GM10248 (cell line): ENCODE measurements around the gene TTC23.
"Not testable (repeated sequence)": the region's sequence is repeated elsewhere in the genome, so short reads cannot be mapped to it uniquely, and the experiment has no call there.

Source experiments
- CTCF ChIA-PET: fragments of 300-600 bp; sonication (Branson Sonifier 250); formaldehyde crosslinking; extraction: SDS; loops from one replicate; lab custom pipeline; 2021; ENCODE audit warnings: antibody characterized with exemption; lab: Yijun Ruan, JAX
- POLR2A ChIA-PET: fragments of 350-650 bp; sonication (Branson Sonifier 250); formaldehyde crosslinking; extraction: SDS; loops from one replicate; lab custom pipeline; 2020; ENCODE audit warnings: antibody characterized with exemption; lab: Yijun Ruan, JAX
- DNase-seq: peaks from one replicate; pipeline ENCODE4 v3.0.0; 2012; ENCODE audit errors: extremely low spot score
- TF ChIP-seq, protein P1 (sequence below): IDR thresholded peaks from 2 replicates; pipeline ENCODE4 v1.5.1; 2012; ENCODE audit warnings: mild to moderate bottlenecking, low read depth; ENCODE audit errors: extremely low read depth, missing control alignments, control extremely low read depth

The TTC23 gene

DNA sequence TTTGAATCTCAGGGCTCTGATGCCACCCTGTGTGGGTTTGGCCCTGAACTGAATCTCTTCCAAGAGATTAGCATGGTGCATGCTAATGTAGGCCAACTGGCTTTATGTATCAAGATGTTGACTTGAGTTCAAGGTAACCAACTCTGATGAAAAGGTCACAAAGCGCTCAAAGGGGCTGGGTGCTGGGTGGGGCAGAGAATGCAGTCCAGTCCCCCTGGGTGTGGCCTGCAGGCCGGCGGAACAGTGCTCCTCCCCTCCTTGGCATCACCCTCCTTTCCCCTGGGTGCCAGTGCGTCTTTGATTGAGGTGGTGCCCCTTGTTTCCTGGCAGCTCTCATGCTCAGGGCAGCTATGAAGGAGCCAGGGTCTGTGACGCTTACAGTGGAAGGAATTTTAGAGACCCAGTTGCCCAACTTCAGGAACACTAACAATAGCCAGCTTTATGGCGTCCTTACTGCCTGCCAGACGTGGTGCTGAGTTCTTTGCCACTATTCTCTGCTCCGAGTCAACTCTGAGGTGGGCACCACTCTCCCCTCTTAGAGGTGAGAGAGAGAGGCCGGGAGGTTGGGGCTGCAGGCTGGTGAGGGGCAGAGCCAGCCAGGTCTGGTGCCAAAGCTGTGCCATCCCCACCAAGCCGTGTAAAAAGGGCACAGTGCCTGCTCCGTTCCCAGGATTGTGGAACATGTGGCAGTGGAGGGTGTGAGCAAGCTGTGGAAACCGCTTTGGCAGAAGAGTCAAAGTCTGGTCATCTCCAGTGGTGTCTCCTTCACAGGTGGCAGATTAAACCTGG lies 134.7 kb downstream of the TTC23 start:
- DNase-seq = no peak
- ChIA-PET POLR2A (no interaction called here), CTCF (no interaction called here)
- TF ChIP-seq, protein P1, sequence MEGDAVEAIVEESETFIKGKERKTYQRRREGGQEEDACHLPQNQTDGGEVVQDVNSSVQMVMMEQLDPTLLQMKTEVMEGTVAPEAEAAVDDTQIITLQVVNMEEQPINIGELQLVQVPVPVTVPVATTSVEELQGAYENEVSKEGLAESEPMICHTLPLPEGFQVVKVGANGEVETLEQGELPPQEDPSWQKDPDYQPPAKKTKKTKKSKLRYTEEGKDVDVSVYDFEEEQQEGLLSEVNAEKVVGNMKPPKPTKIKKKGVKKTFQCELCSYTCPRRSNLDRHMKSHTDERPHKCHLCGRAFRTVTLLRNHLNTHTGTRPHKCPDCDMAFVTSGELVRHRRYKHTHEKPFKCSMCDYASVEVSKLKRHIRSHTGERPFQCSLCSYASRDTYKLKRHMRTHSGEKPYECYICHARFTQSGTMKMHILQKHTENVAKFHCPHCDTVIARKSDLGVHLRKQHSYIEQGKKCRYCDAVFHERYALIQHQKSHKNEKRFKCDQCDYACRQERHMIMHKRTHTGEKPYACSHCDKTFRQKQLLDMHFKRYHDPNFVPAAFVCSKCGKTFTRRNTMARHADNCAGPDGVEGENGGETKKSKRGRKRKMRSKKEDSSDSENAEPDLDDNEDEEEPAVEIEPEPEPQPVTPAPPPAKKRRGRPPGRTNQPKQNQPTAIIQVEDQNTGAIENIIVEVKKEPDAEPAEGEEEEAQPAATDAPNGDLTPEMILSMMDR = no peak

DNA sequence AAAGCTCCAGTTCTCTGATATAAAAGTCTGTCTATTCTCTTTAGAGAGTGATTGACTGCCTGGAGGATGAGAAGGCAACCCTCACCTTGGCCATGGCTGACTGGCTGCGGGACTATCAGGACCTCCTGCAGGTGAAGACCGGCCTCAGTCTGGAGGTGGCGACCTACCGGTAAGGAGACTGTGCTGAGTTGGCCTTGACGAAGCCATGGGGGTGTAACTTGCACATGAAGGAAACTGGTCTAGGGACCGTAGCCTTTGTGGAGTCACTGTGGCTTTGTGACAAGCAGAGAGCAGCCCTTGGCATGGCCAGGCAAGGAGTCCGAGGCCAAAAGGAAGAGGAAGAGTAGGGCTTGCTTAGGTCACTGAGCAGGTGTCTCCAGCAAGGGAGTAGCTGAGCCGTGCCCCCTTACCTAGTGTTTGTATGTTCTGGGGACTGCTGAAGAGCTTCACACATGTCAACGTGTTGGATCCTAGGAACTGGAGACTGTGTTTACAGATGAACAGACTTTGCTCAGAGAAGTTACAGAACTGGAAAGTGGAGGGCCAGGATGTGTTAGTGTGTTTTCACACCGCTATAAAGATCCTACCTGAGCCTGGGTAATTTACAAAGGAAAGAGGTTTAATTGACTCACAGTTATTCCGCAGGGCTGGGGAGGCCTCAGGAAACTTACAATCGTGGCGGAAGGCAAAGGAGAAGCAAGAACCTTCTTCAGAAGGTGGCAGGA lies 135.7 kb downstream of the TTC23 start:
- TF ChIP-seq, protein P1 = no peak
- POLR2A ChIA-PET = no interaction called here
- CTCF ChIA-PET = interaction anchor here (0.8 kb wide), 1 partner anchor 14 kb away, joined by 3 read pairs; no protein-coding TSS in a partner anchor

DNA sequence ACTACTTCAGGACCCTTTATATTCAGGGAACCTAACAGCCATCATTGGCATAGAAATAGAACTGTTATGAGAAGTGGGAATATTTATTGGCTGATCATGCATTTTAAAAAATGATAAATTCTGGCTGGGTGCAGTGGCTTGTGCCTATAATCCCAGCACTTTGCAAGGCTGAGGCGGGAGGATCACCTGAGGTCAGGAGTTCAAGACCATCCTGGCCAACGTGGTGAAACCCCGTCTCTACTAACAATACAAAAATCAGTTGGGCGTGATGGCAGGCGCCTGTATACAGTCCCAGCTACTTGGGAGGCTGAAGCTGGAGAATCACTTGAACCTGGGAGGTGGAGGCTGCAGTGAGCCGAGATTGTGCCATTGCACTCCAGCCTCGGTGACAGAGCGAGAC lies 137.7 kb downstream of the TTC23 start:
- POLR2A ChIA-PET, DNase-seq: not testable (repeated sequence)
- CTCF ChIA-PET = interaction anchor here (2.2 to 4.0 kb wide), 3 partner anchors 11 to 35 kb away, joined by 7 to 21 read pairs (median 12); no protein-coding TSS in a partner anchor

More for the DNA sequence above, 135.7 kb downstream of the TTC23 start:
- no peak for DNase-seq

DNA sequence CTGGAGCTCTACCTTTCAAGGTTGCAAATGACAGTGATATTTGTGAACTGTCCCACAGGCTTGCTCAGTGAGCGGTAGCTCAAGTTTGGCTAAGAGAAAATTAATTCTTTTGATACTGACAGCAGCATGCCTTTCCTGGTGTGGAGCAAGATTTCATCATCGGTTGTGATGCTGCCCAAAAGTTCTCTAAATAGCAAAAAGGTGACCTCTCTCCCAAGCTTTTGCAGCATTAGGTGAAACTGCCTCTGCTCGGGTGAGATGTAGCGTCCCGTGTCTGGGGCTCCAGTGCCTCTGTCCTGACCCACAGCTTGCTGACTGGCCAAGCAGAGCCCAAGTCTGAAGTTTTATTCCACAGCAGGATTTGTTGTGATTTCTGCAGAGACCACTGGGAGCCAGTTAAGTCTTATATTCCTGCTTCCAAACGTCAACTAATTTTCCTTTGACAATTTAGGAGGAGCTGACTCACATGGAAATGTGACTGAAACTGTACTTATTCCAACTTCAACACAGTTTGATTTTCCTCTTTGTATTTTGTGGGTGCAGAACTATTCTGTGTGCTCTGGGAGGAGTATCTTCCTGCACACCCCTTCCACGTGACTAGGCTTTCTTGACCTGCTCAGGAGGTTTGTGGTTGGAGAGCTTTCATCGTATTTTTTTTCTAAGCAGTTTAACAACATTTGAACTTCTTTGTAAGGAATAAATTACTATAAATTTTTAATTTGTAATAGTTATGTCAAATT lies 138.6 kb downstream of the TTC23 start:
- TF ChIP-seq, protein P1 = no peak
- CTCF ChIA-PET = interaction anchor here (2.2 to 4.0 kb wide), 5 partner anchors 10 to 332 kb away, joined by 5 to 21 read pairs (median 8); no protein-coding TSS in a partner anchor
- POLR2A ChIA-PET = no interaction called here
- DNase-seq = no peak

DNA sequence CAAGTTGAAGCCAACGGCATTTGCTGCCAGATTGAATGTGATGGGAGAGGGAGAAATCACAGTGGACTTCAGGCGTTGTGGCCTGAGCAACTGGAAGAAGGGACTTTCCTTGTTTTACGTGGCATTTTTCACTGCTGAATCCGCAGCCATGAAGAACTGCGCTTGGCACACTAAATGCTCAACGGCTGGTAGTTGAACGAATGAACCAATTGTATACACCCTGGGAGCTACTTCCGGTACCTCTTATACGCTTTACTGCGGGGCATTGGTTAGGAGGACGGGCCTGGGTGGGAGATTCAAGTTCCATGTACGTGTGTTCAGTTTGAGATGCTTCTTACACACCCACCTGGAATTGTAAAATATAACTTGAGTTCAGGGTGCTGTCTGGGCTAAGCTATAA lies 139.3 kb downstream of the TTC23 start:
- POLR2A ChIA-PET = no interaction called here
- DNase-seq = no peak
- CTCF ChIA-PET = interaction anchor here (2.2 to 4.0 kb wide), 5 partner anchors 9 to 331 kb away, joined by 5 to 21 read pairs (median 8); no protein-coding TSS in a partner anchor
- TF ChIP-seq, protein P1 = no peak

DNA sequence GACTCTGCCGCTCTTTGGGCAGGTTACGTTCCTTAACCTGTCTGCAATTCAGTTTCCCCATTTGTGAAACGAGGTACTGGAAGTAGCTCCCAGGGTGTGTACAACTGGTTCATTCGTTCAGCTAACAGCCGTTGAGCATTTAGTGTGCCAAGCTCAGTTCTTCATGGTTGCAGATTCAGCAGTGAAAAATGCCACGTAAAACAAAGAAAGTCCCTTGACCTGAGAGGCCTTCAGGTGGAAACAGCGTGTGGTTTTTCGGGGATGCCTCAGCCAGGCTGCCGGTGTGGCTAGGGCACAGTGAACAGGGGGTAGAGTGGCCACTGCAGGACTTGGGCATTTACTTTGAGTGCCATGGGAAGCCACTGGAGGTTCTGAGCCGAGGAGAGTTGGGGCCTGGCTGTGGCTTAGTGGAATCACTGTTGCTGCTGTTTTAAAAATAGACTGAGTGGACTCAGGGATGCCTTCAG lies 139.8 kb downstream of the TTC23 start:
- ChIA-PET POLR2A (no interaction called here), CTCF (interaction anchor here (1.2 to 4.0 kb wide), 6 partner anchors 9 to 330 kb away, joined by 3 to 21 read pairs (median 8); no protein-coding TSS in a partner anchor)
- no peak for DNase-seq

More for the DNA sequence above, 139.8 kb downstream of the TTC23 start:
- TF ChIP-seq, protein P1 = no peak
